Embryonic facial prominence (tissue), 1 donor: ENCODE results near the gene HCN1.
"Not testable (repeated sequence)": the region's sequence is repeated elsewhere in the genome, so short reads cannot be mapped to it uniquely, and the experiment has no call there.

ENCODE experiments used
- DNase-seq: peaks from one replicate; pipeline ENCODE4 v3.0.0-alpha.2; 2016; ENCODE audit errors: extremely low spot score

The HCN1 gene

GRCh38 chr5:45617859-45618416 lies 78.2 kb downstream of the HCN1 start:
- no peak for DNase-seq

- DNase-seq: no peak
Observed at GRCh38 chr5:45609661-45610060, 86.5 kb downstream of the HCN1 start.

- no peak for DNase-seq
Observed at GRCh38 chr5:45604092-45604491, 92.1 kb downstream of the HCN1 start.

DNA sequence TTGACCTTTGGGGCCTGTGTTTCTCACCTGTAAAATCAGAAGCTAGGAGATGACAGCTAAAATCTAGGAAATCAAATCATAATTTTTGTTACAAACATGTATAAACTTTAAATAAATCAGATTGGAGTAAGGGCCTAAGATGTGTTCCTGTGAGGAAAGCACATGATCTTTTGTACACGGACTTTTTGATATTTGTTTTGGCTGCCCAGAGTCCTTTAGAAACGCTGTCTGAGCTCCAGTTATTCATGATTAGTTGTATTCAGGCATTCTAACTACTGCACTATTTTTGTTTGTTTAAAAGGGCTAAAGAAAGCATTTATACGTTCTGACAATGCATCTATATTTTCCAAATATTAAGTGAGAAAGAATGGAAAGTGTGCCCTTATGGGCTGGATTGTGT lies 94.8 kb downstream of the HCN1 start:
- no peak for DNase-seq

GRCh38 chr5:45596320-45596719 lies 99.9 kb downstream of the HCN1 start:
- DNase-seq: no peak

DNA sequence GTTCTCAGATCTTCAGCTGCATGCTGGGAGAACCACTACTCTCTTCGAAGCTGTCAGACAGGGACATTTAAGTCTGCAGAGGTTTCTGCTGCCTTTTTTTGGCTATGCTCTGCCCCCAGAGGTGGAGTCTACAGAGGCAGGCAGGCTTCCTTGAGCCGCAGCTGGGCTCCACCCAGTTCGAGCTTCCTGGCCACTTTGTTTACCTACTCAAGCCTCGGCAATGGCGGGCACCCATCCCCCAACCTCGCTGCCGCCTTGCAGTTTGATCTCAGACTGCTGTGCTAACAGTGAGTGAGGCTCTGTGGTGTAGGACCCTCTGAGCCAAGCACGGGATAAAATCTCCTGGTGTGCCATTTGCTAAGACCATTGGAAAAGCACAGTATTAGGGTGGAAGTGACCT lies 110.2 kb downstream of the HCN1 start:
- DNase-seq: not testable (repeated sequence)

DNA sequence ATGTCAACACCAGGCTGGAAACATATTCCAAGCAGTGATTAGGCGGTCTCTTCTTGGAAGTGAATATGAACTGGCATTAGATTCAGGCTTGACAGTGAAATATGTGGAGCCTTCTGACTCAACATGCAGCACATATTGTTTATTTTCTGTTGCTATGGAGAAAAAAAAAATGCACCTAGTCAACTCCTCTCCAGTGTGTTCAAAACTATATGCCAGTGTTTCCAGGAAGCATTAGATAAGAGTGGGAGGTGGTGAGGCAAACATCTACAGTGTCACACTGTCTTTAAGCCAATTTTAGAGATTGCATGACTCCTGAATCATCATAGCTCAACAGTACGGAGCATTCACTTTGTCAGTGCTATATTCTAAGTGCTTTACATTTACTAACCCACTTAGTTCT lies 117.9 kb downstream of the HCN1 start:
- DNase-seq: no peak

GRCh38 chr5:45568813-45569212 lies 127.4 kb downstream of the HCN1 start:
- DNase-seq: no peak

DNA sequence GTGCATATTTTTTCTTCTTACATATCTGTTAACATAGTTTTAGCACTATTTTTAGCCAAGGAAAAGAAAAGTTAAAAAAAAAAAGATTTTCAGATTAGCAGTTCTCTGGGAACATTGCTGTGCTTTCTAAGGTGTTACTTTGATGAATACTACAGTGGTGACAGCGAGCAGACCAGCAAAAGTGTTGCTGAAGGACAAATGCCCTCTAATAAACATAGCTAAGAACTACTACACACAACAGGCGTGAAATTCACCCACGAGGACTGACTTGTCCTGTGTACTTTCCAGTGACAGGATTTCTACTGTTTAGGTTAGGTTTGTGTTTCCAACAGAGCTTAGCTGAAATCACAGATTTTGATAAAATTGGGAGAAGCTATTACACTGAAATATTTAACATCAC lies 153.8 kb downstream of the HCN1 start:
- DNase-seq: no peak

DNA sequence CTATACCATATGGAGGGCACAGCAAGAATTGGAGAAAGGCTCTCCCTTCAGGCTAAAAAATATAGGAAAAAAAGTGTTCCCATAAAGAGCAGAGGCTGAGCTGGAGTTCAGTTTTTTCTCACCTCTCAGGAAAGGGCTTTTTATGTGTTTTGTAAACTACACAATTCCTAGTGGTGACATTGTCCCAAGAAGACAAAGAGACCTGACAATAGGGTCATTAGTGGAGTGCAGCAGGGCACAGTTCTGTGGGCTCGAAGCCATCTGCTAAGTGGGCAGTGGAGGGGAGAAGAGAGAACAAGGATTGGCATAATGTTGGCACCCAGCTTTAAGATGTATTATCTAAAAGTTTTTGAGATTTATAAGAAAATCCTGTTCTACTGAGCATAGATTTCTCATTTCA lies 162.5 kb downstream of the HCN1 start:
- no peak for DNase-seq

GRCh38 chr5:45532826-45533624 lies 163.2 kb downstream of the HCN1 start:
- no peak for DNase-seq

- DNase-seq: no peak
Observed at GRCh38 chr5:45521067-45521466, 175.1 kb downstream of the HCN1 start.

DNA sequence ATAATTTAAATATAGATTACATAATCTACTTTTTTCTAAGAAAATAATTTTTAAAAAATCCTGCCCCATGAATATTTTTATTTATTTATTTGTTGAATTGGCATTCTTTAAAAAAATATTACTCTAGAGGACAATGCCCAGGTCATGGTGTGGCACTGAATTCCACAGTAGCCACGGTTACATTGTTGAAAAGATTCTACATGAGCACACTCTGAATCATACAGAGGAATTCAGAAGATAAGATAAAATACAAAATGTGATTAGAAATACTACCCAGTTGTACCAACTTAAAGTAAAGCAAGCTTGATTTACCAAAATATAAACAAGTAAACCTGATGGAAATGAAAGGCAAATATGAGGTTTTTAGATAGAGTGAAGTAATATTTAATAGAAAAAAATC lies 183.7 kb downstream of the HCN1 start:
- no peak for DNase-seq

DNA sequence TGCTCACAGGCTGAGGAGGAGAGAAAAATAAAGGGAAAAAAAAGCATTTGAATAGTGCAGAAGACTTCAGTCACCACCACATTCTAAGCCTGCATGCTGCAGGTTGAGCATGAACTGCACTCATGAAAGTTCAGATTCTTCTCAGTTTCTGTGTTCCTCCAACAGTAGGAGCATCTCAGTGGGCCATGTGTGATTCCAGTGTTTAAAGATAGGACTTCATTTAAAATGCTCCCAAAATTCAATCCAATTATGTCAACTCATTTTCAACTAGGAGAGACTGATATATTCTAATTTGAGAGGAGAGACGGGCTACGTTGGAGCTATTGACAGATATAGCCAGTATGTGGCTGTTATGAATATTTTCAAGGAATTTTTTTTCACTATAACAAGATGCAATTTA lies 186.8 kb downstream of the HCN1 start:
- no peak for DNase-seq

GRCh38 chr5:45508135-45508534 lies 188.0 kb downstream of the HCN1 start:
- no peak for DNase-seq

DNA sequence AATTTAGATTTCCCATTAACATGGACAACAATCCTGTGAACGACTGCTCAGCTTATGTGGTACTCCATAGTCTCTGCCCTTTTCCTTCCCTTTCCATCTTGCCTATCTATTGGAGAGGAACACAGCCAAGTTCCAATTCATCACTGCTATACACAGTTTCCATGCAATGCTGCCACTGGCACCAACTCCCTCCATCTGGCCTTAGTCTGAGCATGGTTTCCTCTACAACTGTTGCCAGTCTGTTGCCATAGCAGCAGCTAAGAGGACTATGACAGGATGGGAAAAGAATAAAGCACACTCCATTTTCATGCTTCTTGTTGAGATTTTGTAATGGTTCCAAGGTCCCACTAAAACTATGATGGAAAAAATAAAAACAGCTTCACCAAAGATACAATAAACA lies 189.0 kb downstream of the HCN1 start:
- peak; percentile 68 for DNase-seq

DNA sequence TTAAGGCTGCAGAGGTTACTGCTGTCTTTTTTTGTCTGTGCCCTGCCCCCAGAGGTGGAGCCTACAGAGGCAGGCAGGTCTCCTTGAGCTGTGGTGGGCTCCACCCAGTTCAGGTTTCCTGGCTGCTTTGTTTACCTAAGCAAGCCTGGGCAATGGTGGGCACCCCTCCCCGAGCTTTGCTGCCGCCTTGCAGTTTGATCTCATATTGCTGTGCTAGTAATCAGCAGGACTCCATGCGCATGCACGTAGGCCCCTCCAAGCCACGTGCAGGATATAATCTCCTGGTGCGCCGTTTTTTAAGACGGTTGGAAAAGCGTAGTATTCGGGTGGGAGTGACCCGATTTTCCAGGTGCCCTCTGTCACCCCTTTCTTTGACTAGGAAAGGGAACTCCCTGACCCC lies 197.2 kb downstream of the HCN1 start:
- DNase-seq: not testable (repeated sequence)

- no peak for DNase-seq
Observed at GRCh38 chr5:45491368-45491767, 204.8 kb downstream of the HCN1 start.

DNA sequence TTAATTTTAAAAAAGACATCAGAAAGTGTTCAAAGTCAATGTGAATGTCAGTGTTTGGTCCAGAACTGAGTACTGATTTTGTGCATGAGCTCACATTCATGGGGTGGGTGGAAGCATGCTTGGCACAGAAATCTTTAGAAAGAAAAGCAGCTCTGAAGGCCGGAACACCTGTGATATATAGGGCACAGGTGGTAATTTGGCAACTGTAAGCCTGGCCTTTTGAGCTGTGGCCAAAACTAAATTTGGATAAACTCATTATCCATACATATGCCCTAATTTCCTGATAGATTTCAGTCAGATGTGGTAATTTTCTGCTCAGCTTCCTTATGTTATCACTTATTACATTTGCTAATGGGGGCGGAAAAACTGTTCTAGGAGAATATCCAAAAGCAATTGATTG lies 211.4 kb downstream of the HCN1 start:
- no peak for DNase-seq

DNA sequence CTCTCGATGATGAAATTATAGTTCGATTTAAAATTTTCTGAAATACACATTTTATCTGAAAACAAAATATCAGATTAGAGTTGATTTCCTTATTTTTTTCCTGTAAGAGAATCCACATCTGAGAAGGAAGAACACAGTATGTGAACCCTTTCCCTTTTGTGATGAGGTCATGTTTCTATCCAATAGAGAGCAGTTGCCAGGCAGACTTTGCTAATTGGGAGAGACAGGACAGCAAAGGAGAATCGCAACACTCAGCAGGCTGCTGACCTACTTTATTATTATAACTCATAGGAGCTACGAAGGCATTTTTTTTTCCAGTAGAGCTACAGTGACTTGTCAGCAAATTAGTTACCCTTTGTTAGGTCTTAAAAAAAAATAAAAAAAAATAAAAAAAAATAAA lies 242.1 kb downstream of the HCN1 start:
- DNase-seq: no peak

DNA sequence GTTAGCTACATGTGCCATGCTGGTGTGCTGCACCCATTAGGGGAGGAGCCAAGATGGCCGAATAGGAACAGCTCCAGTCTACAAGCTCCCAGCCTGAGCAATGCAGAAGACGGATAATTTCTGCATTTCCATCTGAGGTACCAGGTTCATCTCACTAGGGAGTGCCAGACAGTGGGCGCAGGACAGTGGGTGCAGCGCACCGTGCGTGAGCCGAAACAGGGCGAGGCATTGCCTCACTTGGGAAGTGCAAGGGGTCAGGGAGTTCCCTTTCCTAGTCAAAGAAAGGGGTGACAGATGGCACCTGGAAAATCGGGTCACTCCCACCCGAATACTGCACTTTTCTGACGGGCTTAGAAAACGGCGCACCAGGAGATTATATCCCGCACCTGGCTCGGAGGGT lies 251.3 kb downstream of the HCN1 start:
- DNase-seq: not testable (repeated sequence)

DNA sequence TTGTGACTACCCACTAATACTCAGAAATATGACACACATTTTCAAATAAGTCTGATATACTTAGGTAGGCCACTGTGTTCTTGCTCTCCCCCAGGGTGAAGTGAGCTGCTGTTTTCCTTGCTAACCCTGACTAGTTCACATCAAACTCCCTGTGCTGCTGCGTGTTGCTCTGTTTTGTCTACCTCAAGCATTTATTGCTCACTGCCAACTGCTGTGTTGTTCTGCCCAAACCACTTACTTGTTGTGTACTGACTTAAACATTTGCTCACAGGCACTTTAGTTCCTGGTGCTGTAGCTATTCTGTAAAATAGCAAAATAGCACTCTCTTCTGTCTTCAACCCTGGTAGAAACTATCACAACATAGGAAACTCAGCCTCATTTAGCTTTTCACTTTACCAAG lies 255.7 kb downstream of the HCN1 start:
- no peak for DNase-seq

DNA sequence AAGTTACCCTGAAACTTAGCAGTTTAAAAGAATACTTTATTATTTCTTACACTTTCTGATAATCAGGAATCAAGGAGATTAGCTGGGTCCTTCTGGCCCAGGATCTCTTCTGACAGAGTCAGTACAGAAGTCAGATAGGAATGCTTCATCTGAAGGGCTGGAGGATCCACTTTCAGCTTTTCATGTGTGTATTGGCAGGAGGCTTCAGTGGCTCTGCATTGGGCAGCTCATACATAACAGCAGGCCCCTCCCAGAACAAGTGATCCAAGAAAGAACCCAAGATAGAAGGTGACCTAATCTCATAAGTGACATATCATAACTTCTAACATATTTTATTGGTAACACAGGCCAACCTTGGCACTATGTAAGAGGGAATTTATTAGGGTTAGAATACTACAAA lies 258.4 kb downstream of the HCN1 start:
- DNase-seq: no peak
